ENCODE measurements around the gene FADS2.

The FADS2 gene

DNA sequence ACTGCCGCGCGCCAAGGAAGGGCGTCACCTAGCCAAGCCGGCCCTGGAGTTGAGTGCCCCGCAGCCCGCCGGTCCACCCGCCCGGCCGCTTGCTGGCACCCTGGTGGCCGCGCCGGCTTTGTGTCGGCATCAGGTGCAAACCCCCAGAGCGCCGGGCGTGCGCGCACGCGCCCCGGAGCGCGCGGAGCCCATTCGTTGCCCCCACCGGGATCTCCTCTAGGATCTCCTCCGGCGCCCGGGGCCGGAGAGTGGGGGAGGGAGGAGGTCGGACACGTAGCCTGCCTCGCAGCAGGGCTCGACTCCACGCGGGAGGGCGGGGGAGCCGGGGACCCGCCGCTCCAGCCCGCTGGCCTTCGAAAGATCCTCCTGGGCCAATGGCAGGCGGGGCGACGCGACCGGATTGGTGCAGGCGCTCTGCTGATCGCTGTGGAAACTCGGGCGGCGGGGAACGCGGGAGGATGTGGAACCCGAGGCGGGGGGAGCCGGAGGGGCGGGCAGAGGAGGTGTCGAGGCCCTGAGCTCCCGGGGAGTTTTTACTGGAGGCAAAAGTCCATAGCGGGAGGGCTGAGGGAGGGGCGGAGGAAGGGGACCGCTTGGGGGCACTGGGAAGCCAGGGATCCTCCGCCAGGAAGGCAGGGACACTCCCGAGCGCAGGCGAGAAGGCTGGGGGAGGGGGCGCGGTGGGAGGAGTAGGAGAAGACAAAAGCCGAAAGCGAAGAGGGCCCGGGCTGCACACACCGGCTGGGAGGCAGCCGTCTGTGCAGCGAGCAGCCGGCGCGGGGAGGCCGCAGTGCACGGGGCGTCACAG is at the start of gene FADS2:
FADS2 (plus strand) TSS at position 730 of the 808 bp plus-strand sequence. CDS start 91 bp downstream, outside the sequence.
- DNase-seq (ENCODE audit: low spot score), result peak; percentile 82

DNA sequence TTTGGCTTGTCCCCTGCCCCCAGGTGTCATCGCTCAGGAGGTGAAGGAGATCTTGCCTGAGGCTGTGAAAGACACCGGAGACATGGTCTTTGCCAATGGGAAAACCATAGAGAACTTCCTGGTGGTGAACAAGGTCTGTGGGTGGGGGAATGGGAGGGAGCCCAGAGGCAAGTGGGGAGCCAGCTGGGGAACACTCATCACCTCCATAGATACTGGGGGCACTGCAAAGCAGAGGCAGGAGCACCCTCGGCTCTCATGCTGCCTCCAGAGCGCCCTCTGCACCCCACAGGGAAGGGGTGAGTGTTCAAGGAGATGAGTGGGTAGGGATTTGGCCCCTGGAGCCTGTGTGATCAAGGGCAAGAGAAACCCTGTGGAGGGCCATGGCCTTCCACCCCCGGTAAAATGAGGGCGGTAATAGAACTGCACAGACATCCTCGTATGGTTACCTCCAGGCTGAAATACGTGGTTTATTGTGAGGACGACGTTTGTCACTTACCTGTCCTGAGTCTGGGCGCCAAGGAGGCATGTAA is 49.7 kb upstream of the FADS2 start:
- no peak for DNase-seq (ENCODE audit: low spot score)

DNA sequence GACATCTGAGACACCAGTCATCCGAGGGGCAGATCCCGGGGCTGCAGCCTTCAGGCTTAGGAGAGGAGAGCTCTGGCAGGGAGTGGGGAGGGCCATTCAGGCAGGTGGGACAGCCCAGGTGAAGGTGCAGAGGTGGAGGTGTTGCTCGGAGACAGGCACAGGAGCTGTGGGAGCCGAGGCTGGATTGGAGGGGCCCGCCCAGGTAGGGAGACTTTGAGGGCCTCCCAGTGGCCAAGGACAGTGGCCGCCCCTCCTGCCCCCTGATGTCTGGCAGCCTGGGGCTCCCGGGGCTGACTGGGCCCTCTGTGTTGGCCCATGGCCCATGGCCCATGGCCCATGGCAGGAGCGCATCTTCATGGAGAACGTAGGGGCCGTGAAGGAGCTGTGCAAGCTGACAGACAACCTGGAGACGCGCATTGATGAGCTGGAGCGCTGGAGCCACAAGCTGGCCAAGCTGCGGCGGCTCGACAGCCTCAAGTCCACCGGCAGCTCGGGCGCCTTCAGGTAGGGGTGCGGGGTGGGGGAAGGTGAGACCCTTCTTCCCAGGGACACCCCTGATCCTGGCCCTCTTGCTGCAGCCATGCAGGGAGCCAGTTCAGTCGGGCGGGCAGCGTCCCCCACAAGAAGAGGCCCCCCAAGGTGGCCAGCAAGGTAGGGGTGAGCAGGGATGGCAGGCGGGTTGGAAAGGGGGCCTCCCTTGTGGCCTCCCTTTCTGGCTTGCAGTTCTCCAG is 49.0 kb upstream of the FADS2 start:
- DNase-seq (ENCODE audit: low spot score), result no peak

DNA sequence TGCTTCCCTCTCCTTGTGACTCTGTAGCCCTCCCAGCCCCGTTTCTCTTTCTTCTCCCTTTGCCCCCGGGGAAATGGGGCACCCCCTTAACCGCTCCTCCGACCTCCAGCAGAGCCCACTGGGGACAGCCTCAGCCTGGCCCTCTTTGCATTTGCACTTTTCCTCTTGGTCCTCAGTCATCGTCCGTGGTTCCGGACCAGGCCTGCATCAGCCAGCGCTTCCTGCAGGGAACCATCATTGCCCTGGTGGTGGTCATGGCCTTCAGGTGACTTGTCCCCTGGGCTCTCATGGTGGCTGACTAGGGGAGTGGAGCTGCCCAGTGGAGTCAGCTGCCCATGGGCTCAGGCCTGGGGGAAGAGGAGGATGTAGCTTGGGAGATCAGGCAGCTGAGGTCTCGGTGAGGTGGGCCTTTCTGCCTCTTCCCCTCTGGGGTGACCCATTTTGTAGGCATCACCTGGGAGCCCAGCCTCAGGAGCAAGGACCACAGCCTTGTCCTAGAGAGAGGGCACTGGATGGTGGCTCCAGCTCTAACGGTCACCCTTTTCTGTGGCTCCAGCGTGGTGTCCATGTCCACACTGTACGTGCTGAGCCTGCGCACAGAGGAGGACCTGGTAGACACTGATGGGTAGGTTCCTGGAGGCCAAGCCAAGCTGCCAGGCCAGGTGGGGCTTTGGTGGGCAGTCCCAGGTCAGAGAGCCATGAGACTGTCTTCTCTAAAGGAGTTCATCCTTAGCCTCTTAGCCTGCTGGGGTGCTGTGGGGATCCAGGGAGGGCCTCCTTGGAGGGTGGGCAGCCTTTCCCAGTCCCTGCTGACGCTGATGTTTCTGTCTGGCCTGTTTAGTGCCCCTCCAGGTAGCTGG is 48.2 kb upstream of the FADS2 start:
- DNase-seq (ENCODE audit: low spot score), result no peak

DNA sequence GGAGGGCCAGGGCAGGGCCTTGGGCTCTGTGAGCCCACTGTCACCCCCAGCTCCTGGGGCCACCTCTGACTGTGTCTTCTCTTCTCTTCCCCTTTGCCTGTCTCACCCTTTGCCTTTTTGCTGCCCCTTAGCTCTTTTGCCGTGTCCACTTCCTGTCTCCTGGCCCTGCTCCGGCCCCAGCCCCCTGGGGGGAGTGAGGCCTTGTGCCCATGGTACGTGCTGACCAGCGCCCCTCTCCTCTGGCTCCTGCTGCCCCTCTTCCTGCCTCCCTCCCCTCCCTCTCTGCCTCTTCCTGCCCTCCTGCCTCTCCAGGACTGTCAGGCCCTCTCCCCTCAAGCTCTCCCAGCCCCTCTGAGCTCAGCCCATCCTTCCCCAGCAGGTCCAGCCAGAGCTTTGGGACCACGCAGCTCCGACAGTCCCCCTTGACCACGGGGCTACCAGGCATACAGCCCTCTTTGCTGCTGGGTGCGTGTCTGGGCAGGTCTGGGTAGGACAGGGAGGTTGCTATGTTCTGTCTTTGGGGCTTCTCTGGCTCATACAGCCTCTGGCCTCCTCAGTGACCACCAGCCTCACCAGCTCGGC is 47.4 kb upstream of the FADS2 start:
- no peak for DNase-seq (ENCODE audit: low spot score)

DNA sequence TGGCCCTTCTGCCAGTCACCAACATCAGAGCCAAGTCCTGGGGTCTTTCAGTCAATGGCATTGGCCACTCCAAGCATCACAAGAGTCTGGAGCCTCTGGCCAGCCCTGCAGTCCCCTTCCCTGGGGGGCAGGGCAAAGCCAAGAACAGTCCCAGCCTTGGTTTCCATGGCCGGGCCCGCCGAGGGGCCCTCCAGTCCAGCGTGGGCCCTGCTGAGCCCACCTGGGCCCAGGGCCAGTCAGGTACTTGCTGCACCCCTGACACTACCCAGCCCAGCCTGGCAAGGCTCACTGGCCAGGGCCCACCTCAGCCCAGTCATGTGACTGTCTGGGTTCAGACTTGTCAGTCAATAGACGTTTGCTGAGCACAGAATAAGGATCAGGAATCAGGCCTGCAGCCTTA is 46.5 kb upstream of the FADS2 start:
- no peak for DNase-seq (ENCODE audit: low spot score)

DNA sequence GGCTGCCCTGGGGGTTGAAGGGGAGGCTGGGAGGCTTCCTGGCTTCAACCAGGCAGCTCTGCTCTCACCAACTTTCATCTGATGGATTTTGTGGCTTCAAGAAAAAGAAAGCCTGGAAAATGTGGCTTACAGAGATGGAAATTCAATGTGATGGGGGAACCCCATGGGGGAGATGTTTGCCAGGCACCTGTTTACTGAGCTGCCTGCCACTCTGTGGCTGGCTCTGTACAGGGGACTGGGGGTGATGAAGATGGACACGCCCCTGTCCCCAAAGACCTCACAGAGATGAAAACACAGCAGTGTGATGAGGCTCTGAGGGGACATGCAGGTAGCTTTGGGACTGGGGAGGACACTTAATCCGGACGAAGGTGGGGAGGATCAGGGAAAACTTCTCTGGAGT is 45.8 kb upstream of the FADS2 start:
- DNase-seq (ENCODE audit: low spot score), result no peak

DNA sequence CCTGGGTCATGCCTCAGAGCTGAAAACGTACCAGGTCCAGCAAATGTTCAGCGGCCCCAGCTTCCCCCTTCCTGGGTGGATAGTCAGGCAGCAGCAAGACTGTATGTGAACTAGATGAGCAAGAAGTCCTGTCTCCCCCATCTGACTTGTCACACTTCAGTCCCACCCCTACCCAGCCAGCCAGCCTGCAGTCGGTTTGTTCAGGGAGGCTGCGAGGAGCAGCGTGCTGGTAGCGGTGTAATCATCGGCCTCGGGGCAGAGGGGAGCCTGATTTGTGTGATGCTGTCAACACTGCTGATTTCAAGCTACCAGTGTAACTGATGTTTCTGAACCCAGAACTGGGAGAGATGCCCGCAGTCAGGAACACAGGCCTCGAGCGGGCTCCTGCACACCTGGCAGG is 45.3 kb upstream of the FADS2 start:
- DNase-seq (ENCODE audit: low spot score), result no peak

DNA sequence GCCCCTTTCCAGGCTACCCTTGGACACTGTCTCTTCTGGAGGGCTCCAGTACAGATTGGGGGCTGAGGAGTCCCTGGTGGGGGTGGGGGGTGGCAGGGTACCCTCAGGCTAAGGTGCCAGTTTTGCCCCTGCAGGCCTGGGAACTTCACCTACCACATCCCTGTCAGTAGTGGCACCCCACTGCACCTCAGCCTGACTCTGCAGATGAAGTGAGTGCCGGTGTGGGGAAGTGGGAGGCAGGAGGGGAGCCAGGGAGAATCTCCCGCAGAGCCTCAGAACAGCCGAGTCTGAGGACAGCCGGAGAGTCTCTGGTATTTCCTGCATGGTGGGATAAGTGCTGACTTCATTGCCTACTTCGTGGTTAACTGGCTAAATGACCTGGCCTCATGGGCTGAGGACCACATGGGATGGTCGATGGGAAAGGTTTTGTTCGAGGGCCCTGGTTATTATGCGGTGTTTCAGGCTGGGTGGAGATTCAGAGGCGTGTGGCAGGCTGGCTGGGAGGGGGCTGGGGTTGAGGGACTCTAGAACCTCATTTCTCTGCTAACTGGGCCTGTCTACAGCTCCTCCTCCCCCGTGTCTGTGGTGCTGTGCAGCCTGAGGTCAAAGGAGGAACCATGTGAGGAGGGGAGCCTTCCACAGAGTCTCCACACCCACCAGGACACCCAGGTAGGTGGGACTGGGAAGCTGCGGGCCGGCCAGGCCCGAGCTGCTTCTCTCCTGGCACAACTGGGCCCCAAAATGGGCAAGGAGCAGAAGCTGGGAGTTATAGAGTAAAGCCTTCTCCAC is 44.2 kb upstream of the FADS2 start:
- no peak for DNase-seq (ENCODE audit: low spot score)

DNA sequence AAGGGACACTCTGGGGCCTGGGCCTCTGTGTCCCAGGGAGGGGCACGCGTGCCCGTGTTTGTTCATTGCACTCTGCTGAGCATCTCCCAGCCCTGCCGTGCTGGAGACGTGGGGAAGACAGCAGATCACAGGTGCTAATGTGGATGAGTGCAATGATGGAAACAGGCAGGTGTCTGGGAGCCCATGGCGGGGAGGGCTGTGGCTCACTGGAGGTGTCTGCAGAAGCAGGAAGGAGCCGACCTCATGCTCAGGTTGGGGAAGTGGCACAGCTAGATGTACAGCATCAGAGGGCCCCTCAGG is 43.6 kb upstream of the FADS2 start:
- DNase-seq (ENCODE audit: low spot score), result no peak

DNA sequence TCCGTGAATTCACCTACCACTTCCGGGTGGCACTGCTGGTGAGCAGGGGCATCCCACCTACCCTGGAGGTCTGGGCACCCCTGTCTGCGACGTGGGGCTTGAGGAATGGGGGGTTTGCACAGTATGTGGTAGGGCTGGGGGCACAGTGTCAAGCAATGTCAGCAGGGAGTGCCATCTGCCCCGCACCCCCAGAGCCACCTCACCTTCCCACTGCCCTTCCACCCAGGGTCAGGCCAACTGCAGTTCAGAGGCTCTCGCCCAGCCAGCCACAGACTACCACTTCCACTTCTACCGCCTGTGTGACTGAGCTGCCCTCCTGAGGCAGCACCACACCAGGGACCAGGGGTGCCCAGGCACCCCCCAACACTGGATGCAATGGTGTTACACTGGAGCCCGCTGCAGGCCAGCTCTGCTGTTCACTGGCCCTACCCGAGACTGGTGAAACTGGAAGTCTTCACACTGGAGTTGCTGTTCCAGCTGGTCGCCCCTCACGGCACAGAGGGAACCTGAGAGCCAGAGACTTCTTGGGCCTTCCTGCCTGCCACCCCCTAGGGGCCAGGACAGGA is 42.2 kb upstream of the FADS2 start:
- DNase-seq (ENCODE audit: low spot score), result no peak

DNA sequence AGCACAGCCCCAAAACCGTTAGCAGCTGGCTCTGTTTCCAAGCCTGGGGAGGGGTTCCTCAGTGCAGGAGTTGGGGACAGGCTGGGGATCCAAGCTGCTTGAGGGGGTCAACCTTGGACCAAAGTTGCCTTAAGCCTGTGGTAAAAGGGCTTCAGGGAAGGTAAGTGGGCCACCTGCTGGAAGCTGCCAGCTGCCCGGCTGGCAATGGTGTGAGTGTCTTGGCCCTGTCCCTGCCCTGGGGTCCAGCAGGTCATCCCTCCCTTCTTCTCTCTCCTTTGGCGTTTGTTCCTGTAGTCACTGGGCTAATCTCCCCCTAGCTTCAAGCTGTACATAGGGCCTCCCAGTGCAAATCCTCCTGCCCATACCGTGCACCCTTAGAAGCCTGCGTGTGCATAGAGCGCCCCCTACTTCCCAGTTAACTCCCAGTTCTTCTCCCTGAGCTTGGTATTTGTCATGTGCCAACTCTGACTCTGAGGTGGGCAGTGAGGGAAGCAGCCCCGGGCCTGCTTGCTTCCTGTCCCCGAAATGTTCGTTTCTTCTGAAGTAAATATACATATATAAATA is 40.1 kb upstream of the FADS2 start:
- no peak for DNase-seq (ENCODE audit: low spot score)

DNA sequence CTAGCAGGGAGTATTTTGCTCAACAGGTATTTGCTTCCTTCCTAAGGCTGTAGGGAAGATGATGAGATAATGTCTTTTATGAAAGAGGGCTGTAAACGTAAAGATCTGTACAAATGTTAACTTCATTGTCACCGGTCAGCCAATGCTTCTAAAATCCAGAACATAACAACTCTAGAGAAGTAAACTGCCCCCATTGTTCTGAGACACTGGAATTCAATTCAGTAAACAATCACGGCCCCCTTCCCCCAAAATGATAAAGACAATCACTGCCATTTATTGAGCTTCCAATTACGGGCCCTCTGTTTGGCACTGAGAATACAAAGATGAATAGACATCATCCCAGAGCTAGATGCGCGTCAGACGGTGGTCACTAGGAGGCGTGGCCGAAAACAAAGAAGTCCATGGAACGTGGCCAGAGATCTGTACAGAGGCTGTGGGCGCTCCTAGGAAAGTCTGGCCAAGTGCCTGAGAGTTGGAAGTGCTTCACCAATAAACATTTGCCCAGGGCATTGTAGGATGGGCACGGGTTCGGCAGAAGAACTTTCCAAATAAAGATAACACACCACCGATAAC is 36.3 kb upstream of the FADS2 start:
- DNase-seq (ENCODE audit: low spot score), result peak; percentile 90

DNA sequence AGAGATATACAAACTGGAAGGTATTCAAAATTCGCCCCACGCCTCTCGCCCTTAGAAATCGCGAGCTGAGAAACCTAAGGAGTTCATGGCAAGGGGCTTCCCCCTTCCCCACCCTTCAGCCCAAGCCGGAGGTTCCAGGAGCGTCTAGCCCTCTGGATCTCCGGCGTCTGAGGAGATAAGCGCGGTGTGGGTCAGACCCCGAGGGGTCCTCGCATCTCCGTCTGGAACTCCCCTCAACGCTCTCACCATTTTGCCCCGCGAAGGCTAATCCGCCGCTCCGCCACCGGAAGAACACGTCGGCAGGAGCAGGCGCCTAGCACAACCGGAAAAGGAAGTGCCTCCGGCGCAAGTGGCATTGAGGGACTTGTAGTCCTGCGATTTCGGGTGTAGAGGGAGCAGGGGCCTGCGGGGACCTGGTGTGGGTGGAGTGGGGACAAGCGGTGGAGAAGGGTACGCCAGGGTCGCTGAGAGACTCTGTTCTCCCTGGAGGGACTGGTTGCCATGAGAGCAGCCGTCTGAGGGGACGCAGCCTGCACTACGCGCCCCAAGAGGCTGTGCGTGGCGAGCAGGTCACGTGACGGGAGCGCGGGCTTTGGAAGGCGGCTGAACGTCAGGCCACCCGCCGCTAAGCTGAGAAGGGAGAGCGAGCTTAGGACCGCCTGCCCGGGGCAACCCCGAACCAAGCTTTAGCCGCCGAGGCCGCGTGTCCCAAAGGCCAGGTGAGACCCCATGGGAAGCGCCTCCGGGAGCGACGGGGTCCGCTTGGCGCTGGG is 35.6 kb upstream of the FADS2 start, which contains the start of the genes FEN1 and TMEM258:
FEN1 (plus strand) TSS at position 602 of the 773 bp plus-strand sequence. CDS start 2,451 bp downstream, outside the sequence.
TMEM258 (minus strand) TSS at position 290 of the 773 bp plus-strand sequence; CDS start at position 249, 41 bp downstream.
- peak; percentile 94 for DNase-seq (ENCODE audit: low spot score)

DNA sequence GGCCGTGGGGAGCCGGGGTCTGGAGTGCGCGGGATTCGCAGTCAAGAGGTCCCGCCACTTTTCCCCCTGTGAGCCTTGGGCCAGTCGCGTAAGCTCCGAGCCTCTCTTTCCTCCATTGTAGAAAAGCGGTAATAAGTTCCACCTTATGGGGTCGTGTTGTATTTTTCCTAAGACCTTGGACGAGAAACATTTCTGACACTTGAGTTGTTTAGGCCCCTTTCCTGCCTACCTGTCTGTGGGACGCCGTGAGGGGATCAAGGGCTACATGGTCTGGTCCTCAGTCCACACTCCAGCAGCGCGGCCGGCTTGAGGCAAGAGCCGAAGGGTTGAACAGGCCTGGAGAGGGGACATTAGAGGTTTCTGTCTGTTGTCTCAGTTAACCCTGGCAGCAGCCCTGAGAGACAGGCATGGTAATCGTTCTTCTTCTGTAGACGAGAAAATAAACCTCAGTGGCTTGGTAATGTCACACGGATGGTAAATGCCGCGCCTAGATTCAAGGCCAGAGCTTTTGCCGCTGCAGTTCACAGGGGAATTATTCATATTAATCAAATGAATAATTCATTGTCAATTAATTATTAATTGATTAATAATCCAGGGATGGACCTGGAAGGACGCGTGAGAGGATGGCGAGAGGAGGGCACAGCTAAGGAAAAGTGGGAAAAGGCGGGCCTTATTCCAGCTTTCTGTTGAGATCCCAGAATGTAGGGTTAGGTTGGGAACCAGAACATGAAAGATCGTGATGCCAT is 34.8 kb upstream of the FADS2 start:
- DNase-seq (ENCODE audit: low spot score), result no peak

DNA sequence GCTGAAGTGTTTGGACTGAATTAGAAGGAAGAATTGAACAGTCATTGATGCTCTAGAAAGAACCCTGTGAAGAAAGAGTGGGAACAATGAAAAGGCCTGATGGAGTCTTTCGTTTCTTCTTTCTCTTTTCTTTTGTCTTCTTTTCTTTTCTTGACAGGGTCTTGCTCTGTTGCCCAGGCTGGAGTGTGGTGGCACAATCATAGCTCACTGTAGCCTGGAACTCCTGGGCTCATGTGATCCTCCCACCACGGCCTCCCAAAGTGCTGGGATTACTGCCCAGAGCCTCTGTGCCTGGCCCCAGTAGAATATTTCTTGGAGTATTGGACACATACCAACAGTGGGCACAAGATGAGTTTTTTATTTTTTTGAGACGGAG is 34.3 kb upstream of the FADS2 start:
- no peak for DNase-seq (ENCODE audit: low spot score)

DNA sequence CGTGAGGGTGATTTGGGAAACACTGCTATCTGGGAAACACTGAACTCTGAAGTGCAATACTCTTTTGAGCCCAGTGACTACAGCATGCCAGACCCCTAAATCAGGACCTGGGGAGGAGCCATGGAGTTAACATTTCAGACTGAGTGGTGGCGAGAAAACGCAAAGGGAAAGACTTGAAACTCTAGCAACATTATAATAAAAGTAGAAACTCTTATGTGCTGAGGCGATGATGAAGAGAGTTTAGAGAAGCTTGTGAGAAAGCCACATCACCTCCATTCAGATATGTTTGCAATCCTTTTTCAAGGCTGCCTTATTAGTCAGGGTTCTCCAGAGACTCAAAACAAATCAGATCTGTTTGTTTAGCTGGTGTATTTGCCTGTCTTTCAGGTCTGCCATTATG is 33.5 kb upstream of the FADS2 start:
- DNase-seq (ENCODE audit: low spot score), result no peak

DNA sequence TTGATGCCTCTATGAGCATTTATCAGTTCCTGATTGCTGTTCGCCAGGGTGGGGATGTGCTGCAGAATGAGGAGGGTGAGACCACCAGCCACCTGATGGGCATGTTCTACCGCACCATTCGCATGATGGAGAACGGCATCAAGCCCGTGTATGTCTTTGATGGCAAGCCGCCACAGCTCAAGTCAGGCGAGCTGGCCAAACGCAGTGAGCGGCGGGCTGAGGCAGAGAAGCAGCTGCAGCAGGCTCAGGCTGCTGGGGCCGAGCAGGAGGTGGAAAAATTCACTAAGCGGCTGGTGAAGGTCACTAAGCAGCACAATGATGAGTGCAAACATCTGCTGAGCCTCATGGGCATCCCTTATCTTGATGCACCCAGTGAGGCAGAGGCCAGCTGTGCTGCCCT is 32.6 kb upstream of the FADS2 start:
- no peak for DNase-seq (ENCODE audit: low spot score)

Measured in AG20443 (cell line).